ENCODE data around the gene DNM1. TPM values are rescaled to one million over a fixed set of nuclear protein-coding genes. Genes with fewer than 3 reads are reported as not detected.
"Not testable (repeated sequence)": the region's sequence is repeated elsewhere in the genome, so short reads cannot be mapped to it uniquely, and the experiment has no call there.

Gene DNM1
- total RNA-seq, 2 experiments from 2014 or later: 1.2 to 1.4 TPM

DNA sequence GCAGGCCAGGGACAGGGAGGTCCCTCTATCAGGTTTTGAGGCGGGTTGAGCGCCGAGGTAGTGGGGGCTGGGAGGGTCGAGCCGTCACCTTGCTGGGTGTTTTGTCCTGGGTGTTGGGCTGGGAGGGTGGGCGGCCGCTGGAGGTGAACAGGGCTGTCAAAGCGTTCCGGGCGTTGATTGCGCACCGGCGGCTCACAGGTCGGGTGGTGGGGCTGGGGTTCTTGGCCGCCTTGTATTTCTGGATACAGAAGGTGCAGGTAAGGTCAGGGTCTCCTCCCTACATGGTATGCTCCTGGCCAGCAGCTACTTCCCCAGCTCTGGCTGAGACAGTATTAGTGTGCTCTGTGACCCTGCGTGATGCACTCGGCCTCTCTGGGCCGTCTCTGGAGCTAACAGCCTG lies 37.0 kb upstream of the DNM1 start:
- POLR2A ChIA-PET: no interaction called here
- ATAC-seq (ENCODE audit: low read depth): no peak
- peaks cover 7% of the 10 kb centered on the region for H3K4me1 Mint-ChIP-seq
- H3K36me3 Mint-ChIP-seq: peaks cover 12% of the 10 kb centered on the region
- DNase-seq: no peak
- H3K4me3 Mint-ChIP-seq: no peak overlapping the region
- H3K27me3 Mint-ChIP-seq: no peaks in the 10 kb centered on the region
- no peak overlapping the region for H3K27ac Mint-ChIP-seq
- no peaks in the 10 kb centered on the region for H3K9me3 Mint-ChIP-seq

- H3K4me1 Mint-ChIP-seq: peaks cover 5% of the 10 kb centered on the region
- peaks cover 12% of the 10 kb centered on the region for H3K36me3 Mint-ChIP-seq
- H3K4me3 Mint-ChIP-seq: no peak overlapping the region
- H3K27ac Mint-ChIP-seq: peak overlapping the region; percentile 35
- H3K27me3 Mint-ChIP-seq: no peaks in the 10 kb centered on the region
- H3K9me3 Mint-ChIP-seq: no peaks in the 10 kb centered on the region
- DNase-seq (no peak), ATAC-seq (ENCODE audit: low read depth) (no peak)
- POLR2A ChIA-PET: no interaction called here
Observed at GRCh38 chr9:128167209-128167608, 36.0 kb upstream of the DNM1 start.

DNA sequence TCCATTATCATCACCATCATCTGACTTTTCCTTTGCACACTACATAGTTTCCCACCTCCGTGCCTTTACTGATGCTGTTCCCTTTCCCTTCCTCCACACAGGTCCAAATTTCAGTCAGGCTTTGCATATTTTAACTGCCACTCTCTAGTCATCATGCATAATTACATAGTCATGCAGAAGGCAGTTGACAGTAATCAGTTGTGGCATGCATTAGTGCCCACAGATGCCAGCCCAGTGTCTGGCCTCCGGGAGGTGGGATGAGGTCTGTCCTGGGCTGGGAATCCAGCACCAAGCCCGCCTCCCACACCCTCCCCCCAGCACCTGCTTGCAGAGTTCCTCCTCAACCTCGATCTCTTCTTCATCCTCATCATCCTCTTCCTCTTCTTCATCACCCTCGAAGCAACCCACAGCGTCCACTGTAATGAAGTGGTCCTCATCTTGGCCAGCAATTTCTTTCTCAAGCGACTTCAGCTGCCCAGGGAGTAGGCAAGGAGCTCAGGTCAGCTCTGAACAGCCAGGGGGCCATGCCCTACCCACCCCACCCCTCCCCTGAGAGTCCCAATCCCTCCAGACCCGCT lies 34.4 kb upstream of the DNM1 start:
- POLR2A ChIA-PET: interaction anchor here (1.2 kb wide), 1 partner anchor 22 kb away, joined by 3 read pairs; no protein-coding TSS in a partner anchor

DNA sequence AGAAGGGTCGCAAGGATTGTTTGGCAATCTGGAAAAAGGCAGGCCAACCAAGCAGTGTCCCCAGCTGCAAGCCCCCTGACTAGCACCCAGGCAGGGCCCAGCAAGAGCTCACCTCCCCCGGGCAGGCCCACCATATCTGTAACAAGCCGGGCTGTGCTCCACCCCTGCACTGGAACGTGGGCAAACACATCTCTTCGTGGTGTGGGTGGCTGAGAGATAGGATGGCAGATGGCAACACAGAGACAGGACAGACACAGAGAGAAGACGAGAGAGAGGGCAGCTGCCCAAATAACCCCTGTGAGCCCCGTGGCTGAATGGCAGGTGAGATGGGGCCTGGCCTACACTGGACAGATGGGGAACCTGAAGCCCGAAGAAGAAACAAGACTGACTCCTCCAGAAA lies 33.7 kb upstream of the DNM1 start:
- POLR2A ChIA-PET: interaction anchor here (0.6 kb wide), 1 partner anchor 33 kb away, joined by 6 read pairs; no protein-coding TSS in a partner anchor
- Mint-ChIP-seq H3K27ac (peak overlapping the region; percentile 30), H3K4me1 (peaks cover 1% of the 10 kb centered on the region), H3K36me3 (peaks cover 8% of the 10 kb centered on the region), H3K9me3 (no peaks in the 10 kb centered on the region), H3K27me3 (no peaks in the 10 kb centered on the region), H3K4me3 (no peak overlapping the region)
- ATAC-seq (ENCODE audit: low read depth) (no peak), DNase-seq (no peak)

More for the DNA sequence above, 34.4 kb upstream of the DNM1 start:
- DNase-seq (no peak), ATAC-seq (ENCODE audit: low read depth) (no peak)
- peaks cover 8% of the 10 kb centered on the region for H3K36me3 Mint-ChIP-seq
- no peak overlapping the region for H3K4me3 Mint-ChIP-seq
- H3K4me1 Mint-ChIP-seq: peaks cover 1% of the 10 kb centered on the region
- H3K27ac Mint-ChIP-seq: no peak overlapping the region
- no peaks in the 10 kb centered on the region for H3K27me3 Mint-ChIP-seq
- no peaks in the 10 kb centered on the region for H3K9me3 Mint-ChIP-seq

DNA sequence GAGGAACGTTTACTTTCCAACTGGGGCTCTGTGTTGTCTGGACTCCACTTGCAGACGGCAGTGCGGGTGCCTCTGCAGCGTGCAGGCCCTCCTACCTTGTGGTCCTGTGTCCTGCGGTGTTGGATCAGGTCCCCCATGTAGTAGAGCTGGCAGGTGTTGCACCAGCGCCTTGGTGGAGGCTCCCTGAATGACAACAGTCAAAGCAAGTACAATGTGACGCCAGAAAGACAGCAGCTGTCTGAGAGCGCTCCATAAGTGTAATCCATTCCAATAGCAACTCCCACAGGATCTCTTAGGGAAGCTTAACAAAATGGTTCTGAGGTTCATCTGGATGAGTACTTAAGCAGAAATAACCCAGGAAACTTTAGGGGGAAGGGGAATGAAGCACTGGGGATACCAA lies 33.3 kb upstream of the DNM1 start:
- Mint-ChIP-seq H3K36me3 (peaks cover 8% of the 10 kb centered on the region), H3K4me3 (no peak overlapping the region), H3K27me3 (no peaks in the 10 kb centered on the region), H3K27ac (no peak overlapping the region), H3K4me1 (peaks cover 1% of the 10 kb centered on the region), H3K9me3 (no peaks in the 10 kb centered on the region)
- no peak for DNase-seq
- ATAC-seq (ENCODE audit: low read depth): no peak
- POLR2A ChIA-PET: interaction anchor here (0.6 kb wide), 1 partner anchor 33 kb away, joined by 6 read pairs; no protein-coding TSS in a partner anchor

- Mint-ChIP-seq H3K27ac (no peak overlapping the region), H3K36me3 (peaks cover 9% of the 10 kb centered on the region), H3K9me3 (peaks cover 2% of the 10 kb centered on the region), H3K27me3 (no peaks in the 10 kb centered on the region), H3K4me3 (no peak overlapping the region), H3K4me1 (peaks cover 4% of the 10 kb centered on the region)
- no peak for ATAC-seq (ENCODE audit: low read depth)
- no peak for DNase-seq
- POLR2A ChIA-PET: no interaction called here
Observed at GRCh38 chr9:128174062-128174461, 29.1 kb upstream of the DNM1 start.

GRCh38 chr9:128175102-128175563 lies 28.0 kb upstream of the DNM1 start:
- Mint-ChIP-seq H3K36me3 (peaks cover 19% of the 10 kb centered on the region), H3K27me3 (no peaks in the 10 kb centered on the region), H3K4me1 (peaks cover 2% of the 10 kb centered on the region), H3K27ac (no peak overlapping the region), H3K4me3 (no peak overlapping the region), H3K9me3 (peaks cover 2% of the 10 kb centered on the region)
- POLR2A ChIA-PET: interaction anchor here (0.9 kb wide), 1 partner anchor 13 kb away, joined by 3 read pairs; no protein-coding TSS in a partner anchor
- no peak for DNase-seq
- no peak for ATAC-seq (ENCODE audit: low read depth)

GRCh38 chr9:128175726-128176125 lies 27.5 kb upstream of the DNM1 start:
- POLR2A ChIA-PET: no interaction called here
- Mint-ChIP-seq H3K4me1 (peaks cover 2% of the 10 kb centered on the region), H3K4me3 (no peak overlapping the region), H3K36me3 (peaks cover 25% of the 10 kb centered on the region), H3K27ac (no peak overlapping the region), H3K9me3 (peaks cover 2% of the 10 kb centered on the region), H3K27me3 (no peaks in the 10 kb centered on the region)
- DNase-seq (no peak), ATAC-seq (ENCODE audit: low read depth) (no peak)

DNA sequence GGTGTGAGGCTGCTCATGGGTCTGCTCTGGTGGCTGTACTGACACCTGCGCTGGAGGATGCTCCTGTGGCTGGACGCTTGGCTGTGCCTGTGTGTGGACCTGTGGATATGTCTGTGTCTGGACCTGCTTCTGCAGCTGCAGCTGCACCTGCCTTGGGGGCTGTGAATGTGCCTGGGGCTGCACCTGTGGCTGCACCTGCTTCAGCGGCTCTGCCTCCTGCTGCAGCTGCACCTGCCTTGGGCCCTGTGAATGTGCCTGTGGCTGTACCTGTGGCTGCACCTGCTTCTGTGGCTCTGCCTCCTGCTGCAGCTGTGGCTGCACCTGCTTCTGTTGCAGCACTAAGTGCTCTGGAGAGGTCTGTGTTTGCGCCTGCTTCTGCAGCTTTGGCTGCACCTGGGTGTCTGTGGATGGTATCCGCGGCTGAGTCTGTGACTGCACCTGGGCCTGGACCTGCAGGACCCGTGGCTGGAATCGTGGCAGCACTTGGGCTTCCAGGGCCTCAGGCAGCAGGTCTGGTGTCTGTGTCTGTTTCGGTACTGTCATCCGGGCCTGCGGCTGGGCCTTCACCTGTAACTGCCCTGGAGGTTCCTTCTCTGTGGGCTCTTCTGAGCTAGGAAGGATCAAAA lies 24.3 kb upstream of the DNM1 start:
- Mint-ChIP-seq H3K27me3 (no peaks in the 10 kb centered on the region), H3K9me3 (peaks cover 2% of the 10 kb centered on the region), H3K36me3 (peaks cover 29% of the 10 kb centered on the region), H3K4me1 (peaks cover 5% of the 10 kb centered on the region), H3K27ac (no peak overlapping the region), H3K4me3 (no peak overlapping the region)
- no peak for DNase-seq
- POLR2A ChIA-PET: no interaction called here
- no peak for ATAC-seq (ENCODE audit: low read depth)

DNA sequence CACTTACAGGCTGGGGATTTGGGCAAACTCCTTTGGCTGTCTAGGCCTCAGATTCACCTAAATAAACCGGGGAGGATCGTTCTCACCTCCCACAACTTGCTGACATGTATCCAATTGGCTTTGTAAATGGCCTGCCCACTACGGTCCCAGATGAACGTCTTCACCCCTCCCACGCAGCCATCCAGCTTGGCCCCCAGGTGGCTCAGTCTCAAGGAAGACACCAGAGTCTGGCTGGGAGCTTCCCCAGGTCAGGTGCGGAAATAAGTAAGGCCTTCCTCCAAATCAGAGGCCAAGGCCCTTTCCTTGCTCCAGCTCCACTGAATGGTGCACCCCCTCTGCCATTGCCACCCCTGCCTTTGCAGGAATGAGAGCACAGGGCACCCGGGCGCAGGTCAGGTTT lies 23.2 kb upstream of the DNM1 start:
- ATAC-seq (ENCODE audit: low read depth) (no peak), DNase-seq (no peak)
- Mint-ChIP-seq H3K4me3 (no peak overlapping the region), H3K27ac (no peak overlapping the region), H3K4me1 (peaks cover 5% of the 10 kb centered on the region), H3K27me3 (no peaks in the 10 kb centered on the region), H3K9me3 (peaks cover 2% of the 10 kb centered on the region), H3K36me3 (peaks cover 31% of the 10 kb centered on the region)
- POLR2A ChIA-PET: no interaction called here

GRCh38 chr9:128180447-128180846 lies 22.7 kb upstream of the DNM1 start:
- H3K9me3 Mint-ChIP-seq: peaks cover 2% of the 10 kb centered on the region
- ATAC-seq (ENCODE audit: low read depth) (no peak), DNase-seq (no peak)
- peaks cover 5% of the 10 kb centered on the region for H3K4me1 Mint-ChIP-seq
- POLR2A ChIA-PET: no interaction called here
- H3K4me3 Mint-ChIP-seq: no peak overlapping the region
- no peaks in the 10 kb centered on the region for H3K27me3 Mint-ChIP-seq
- H3K27ac Mint-ChIP-seq: no peak overlapping the region
- H3K36me3 Mint-ChIP-seq: peaks cover 31% of the 10 kb centered on the region

DNA sequence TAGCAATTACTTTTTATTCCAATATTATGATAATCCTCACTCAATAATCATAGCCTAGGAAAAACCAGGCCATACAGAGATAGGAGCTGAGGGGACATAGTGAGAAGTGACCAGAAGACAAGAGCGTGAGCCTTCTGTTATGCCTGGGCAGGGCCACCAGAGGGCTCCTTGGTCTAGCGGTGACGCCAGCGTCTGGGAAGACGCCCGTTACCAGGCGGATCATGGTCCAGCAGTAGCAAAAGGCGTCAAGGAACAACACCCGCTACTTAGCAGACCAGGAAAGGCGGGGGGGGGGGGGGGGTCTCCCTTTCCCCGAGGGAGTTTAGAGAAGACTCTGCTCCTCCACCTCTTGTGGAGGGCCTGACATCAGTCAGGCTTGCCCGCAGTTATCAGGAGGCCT lies 21.7 kb upstream of the DNM1 start:
- not testable (repeated sequence) for H3K27ac Mint-ChIP-seq; ATAC-seq (ENCODE audit: low read depth); H3K4me3 Mint-ChIP-seq; H3K9me3 Mint-ChIP-seq; H3K27me3 Mint-ChIP-seq; H3K4me1 Mint-ChIP-seq; DNase-seq
- peaks cover 35% of the 10 kb centered on the region for H3K36me3 Mint-ChIP-seq
- POLR2A ChIA-PET: interaction anchor here (0.7 kb wide), 1 partner anchor 899 kb away, joined by 5 read pairs; no protein-coding TSS in a partner anchor

GRCh38 chr9:128182893-128183588 lies 20.1 kb upstream of the DNM1 start:
- DNase-seq (no peak), ATAC-seq (ENCODE audit: low read depth) (no peak)
- POLR2A ChIA-PET: no interaction called here
- peaks cover 7% of the 10 kb centered on the region for H3K4me1 Mint-ChIP-seq
- no peak overlapping the region for H3K27ac Mint-ChIP-seq
- no peaks in the 10 kb centered on the region for H3K27me3 Mint-ChIP-seq
- H3K36me3 Mint-ChIP-seq: peaks cover 40% of the 10 kb centered on the region
- H3K4me3 Mint-ChIP-seq: no peak overlapping the region
- peaks cover 2% of the 10 kb centered on the region for H3K9me3 Mint-ChIP-seq

Data from activated naive CD8-positive, alpha-beta T cell treated with anti-CD3 and anti-CD28 coated beads, Interleukin-2, amount 10 ng/mL, durations not matched to agents 7 days and 5 days (primary cell).